ENCODE results near the gene GAS1.

Gene GAS1

GRCh38 chr9:86985132-86985647 lies 37.9 kb upstream of the GAS1 start:
- no peak for DNase-seq (ENCODE audit: low read depth, low spot score)
- TF ChIP-seq CTCF (IDR thresholded peaks at IDR 0.05; ENCODE audit: low read depth, low read length), result no peak
- H3K4me3 ChIP-seq (ENCODE audit: low read depth, low read length), result no peak overlapping the region
- in situ Hi-C loops (cut with HindIII; ENCODE audit: low sequenced_read_pairs), result no loop called here

- no peak for TF ChIP-seq CTCF (IDR thresholded peaks at IDR 0.05; ENCODE audit: low read depth, low read length)
- DNase-seq (ENCODE audit: low read depth, low spot score), result peak; percentile 90
- in situ Hi-C loops (cut with HindIII; ENCODE audit: low sequenced_read_pairs), result no loop called here
- no peak overlapping the region for H3K4me3 ChIP-seq (ENCODE audit: low read depth, low read length)
These were observed 36.4 kb upstream of the GAS1 start for GRCh38 chr9:86983620-86984259.

- in situ Hi-C loops (cut with HindIII; ENCODE audit: low sequenced_read_pairs), result no loop called here
- no peak for DNase-seq (ENCODE audit: low read depth, low spot score)
- TF ChIP-seq CTCF (IDR thresholded peaks at IDR 0.05; ENCODE audit: low read depth, low read length), result no peak
- H3K4me3 ChIP-seq (ENCODE audit: low read depth, low read length), result no peak overlapping the region
These were observed 35.9 kb upstream of the GAS1 start for GRCh38 chr9:86983249-86983619.

- no peak for DNase-seq (ENCODE audit: low read depth, low spot score)
- H3K4me3 ChIP-seq (ENCODE audit: low read depth, low read length), result no peak overlapping the region
- no peak for TF ChIP-seq CTCF (IDR thresholded peaks at IDR 0.05; ENCODE audit: low read depth, low read length)
- in situ Hi-C loops (cut with HindIII; ENCODE audit: low sequenced_read_pairs), result no loop called here
These were observed 33.5 kb upstream of the GAS1 start for GRCh38 chr9:86980802-86981201.

- no peak for DNase-seq (ENCODE audit: low read depth, low spot score)
- no peak for TF ChIP-seq CTCF (IDR thresholded peaks at IDR 0.05; ENCODE audit: low read depth, low read length)
- H3K4me3 ChIP-seq (ENCODE audit: low read depth, low read length), result no peak overlapping the region
- in situ Hi-C loops (cut with HindIII; ENCODE audit: low sequenced_read_pairs), result no loop called here
These were observed 32.4 kb upstream of the GAS1 start for GRCh38 chr9:86979657-86980056.

GRCh38 chr9:86978922-86979474 lies 31.7 kb upstream of the GAS1 start:
- peak; percentile 63 for DNase-seq (ENCODE audit: low read depth, low spot score)
- TF ChIP-seq CTCF (IDR thresholded peaks at IDR 0.05; ENCODE audit: low read depth, low read length), result no peak
- in situ Hi-C loops (cut with HindIII; ENCODE audit: low sequenced_read_pairs), result no loop called here
- no peak overlapping the region for H3K4me3 ChIP-seq (ENCODE audit: low read depth, low read length)
